Measurements from ENCODE around the gene TBC1D9. TPM values are rescaled to one million over a fixed set of nuclear protein-coding genes. Genes with fewer than 3 reads are reported as not detected.

The TBC1D9 gene
- total and polyA plus RNA-seq, 2 experiments from 2014 or later, result 4.4 to 14.4 TPM

DNA sequence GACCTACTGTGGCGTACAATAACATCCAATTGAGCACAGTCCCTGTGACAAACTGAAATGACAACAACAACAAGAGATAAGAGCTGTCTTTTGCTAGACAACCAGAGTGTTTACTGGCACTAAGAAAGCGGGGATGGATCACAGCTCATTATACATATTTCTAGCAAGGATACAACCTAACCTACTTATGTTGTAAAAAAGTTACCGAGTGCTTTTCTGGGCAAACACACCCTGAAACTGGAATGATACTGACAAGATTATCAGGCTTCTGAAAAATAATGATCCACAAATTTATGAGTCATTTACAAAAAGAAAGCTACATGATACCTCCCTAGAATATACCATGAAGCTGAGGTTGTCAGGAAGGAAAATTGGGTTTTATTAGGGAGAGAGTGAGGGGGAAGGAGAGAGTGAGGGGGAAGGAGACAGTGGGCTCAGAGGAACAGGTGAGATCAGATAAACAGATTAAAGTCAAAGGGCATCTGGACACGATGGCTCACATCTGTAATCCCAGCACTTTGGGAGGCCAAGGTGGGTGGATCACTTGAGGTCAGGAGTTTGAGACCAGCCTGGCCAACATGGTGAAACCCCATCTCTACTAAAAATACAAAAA lies 20.3 kb downstream of the TBC1D9 start:
- no peak overlapping the region for H3K9ac ChIP-seq
- H3K79me2 ChIP-seq (ENCODE audit: insufficient read depth), result peaks cover 73% of the 10 kb centered on the region
- no peaks in the 10 kb centered on the region for H3K36me3 ChIP-seq (ENCODE audit: low read depth)

DNA sequence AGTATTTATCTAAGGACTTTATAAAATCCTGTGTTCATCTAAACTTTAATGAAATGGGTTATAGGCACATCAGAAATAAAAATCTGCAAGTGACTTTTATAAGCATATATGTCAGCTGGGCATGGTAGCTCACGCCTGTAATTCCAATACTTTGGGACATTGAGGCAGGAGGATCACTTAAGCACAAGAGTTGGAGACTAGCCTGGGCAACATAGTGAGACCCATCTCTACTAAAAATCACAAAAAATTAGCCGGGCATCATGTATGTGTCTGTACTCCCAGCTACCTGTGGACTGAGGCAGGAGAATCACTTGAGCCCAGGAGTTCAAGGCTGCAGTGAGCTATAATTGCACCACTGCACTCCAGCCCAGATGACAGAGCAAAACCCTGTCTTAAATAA lies 20.9 kb downstream of the TBC1D9 start:
- H3K36me3 ChIP-seq (ENCODE audit: low read depth), result no peaks in the 10 kb centered on the region
- H3K79me2 ChIP-seq (ENCODE audit: insufficient read depth), result peaks cover 68% of the 10 kb centered on the region
- H3K9me3 ChIP-seq (ENCODE audit: low read depth), result no peaks in the 10 kb centered on the region
- H3K9ac ChIP-seq, result no peak overlapping the region
- no peak overlapping the region for H3K4me3 ChIP-seq
- in situ Hi-C loops (cut with MboI), result no loop called here
- DNase-seq, result no peak
- no peak overlapping the region for H2AFZ ChIP-seq
- TF ChIP-seq EZH2 (IDR thresholded peaks at IDR 0.05; ENCODE audit: insufficient read depth, poor library complexity, severe bottlenecking) (no peak), EZH2phosphoT487 (IDR thresholded peaks at IDR 0.05; ENCODE audit: insufficient read depth, low read depth) (no peak)
- H3F3A ChIP-seq (ENCODE audit: insufficient read depth), result no peaks in the 10 kb centered on the region
- no peak overlapping the region for H3K4me2 ChIP-seq (ENCODE audit: unreplicated experiment)
- no peaks in the 10 kb centered on the region for H3K27me3 ChIP-seq (replicated peaks; ENCODE audit: insufficient read depth)
- no peaks in the 10 kb centered on the region for H4K20me1 ChIP-seq (ENCODE audit: insufficient read depth)
- peaks cover 16% of the 10 kb centered on the region for H3K4me1 ChIP-seq (ENCODE audit: insufficient read depth)
- no peaks in the 10 kb centered on the region for H3K9me2 ChIP-seq (ENCODE audit: insufficient read depth)
- 93 to 99% methylated on average over 2 of the region's 2 CpGs for WGBS, 2 experiments (ENCODE audit: low coverage in 1 of 2, low lambda C conversion rate in 2 of 2, missing lambda C conversion rate in 2 of 2)
- H3K27ac ChIP-seq, result no peak overlapping the region

More for the DNA sequence above, 20.3 kb downstream of the TBC1D9 start:
- no peak overlapping the region for H3K4me2 ChIP-seq (ENCODE audit: unreplicated experiment)
- no peak overlapping the region for H3K4me3 ChIP-seq
- no peak overlapping the region for H2AFZ ChIP-seq
- no peaks in the 10 kb centered on the region for H3K9me3 ChIP-seq (ENCODE audit: low read depth)
- in situ Hi-C loops (cut with MboI), result no loop called here
- H4K20me1 ChIP-seq (ENCODE audit: insufficient read depth), result no peaks in the 10 kb centered on the region
- DNase-seq, result no peak
- no peak overlapping the region for H3K27ac ChIP-seq
- no peaks in the 10 kb centered on the region for H3F3A ChIP-seq (ENCODE audit: insufficient read depth)
- peaks cover 17% of the 10 kb centered on the region for H3K4me1 ChIP-seq (ENCODE audit: insufficient read depth)
- WGBS, 2 experiments (ENCODE audit: low coverage in 1 of 2, low lambda C conversion rate in 2 of 2, missing lambda C conversion rate in 2 of 2), result 87 to 92% methylated on average over 4 of the region's 4 CpGs
- no peaks in the 10 kb centered on the region for H3K27me3 ChIP-seq (replicated peaks; ENCODE audit: insufficient read depth)
- no peaks in the 10 kb centered on the region for H3K9me2 ChIP-seq (ENCODE audit: insufficient read depth)
- TF ChIP-seq EZH2phosphoT487 (IDR thresholded peaks at IDR 0.05; ENCODE audit: insufficient read depth, low read depth) (no peak), EZH2 (IDR thresholded peaks at IDR 0.05; ENCODE audit: insufficient read depth, poor library complexity, severe bottlenecking) (no peak)

DNA sequence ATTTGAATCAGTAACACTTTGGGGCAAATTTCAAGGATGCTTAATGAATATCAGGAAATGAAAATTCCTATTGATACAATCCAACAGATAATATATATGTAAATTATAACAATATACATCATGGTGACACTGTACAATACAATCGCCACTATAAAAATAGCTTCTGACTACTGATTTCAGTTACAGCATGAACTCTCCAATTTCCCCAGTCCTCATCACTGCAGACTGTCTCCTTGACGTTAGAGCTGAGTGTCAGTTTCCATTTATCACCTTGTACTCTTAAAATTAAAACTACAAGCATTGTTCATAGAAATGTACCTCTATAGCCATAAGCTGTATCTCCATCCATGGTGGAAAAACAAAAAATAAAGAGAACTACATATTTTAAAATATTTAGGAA lies 23.4 kb downstream of the TBC1D9 start:
- TF ChIP-seq EZH2 (IDR thresholded peaks at IDR 0.05; ENCODE audit: insufficient read depth, poor library complexity, severe bottlenecking) (no peak), EZH2phosphoT487 (IDR thresholded peaks at IDR 0.05; ENCODE audit: insufficient read depth, low read depth) (no peak)
- 58 to 62% methylated on average over 2 of the region's 2 CpGs for WGBS, 2 experiments (ENCODE audit: low coverage in 1 of 2, low lambda C conversion rate in 2 of 2, missing lambda C conversion rate in 2 of 2)

DNA sequence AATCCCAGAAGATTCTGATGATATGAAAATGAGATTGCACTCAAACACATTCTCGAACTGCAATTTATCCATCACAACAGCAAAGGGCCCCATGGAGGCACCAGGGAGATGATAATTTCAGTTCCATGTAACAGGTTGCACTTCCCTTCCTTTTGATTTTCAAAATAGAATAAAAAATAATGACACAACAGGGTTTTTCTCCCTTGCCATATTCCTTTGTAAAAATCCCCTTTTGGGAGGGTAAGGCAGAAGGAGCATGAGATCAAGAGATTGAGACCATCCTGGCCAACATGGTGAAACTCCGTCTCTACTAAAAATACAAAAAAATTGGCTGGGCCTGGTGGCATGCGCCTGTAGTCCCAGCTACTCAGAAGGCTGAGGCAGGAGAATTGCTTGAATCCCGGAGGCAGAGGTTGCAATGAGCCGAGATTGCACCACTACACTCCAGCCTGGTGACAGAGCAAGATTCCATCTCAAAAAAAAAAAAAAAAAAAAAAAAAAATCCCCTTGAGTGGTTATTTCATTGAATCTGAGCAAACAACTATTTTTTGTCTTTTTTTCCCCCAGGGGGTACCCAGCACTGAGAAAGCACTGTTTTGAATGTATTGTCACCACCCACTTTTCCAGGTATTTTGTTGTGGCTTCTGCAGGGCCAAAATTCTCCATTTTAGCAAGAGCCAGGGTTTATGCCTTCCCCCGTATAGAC lies 26.7 kb downstream of the TBC1D9 start:
- Histone ChIP-seq H3K4me2 (ENCODE audit: unreplicated experiment) (no peak overlapping the region), H3K4me1 (ENCODE audit: insufficient read depth) (peaks cover 21% of the 10 kb centered on the region), H3K27me3 (replicated peaks; ENCODE audit: insufficient read depth) (no peaks in the 10 kb centered on the region), H2AFZ (no peak overlapping the region), H3K4me3 (no peak overlapping the region), H3K9ac (no peak overlapping the region), H4K20me1 (ENCODE audit: insufficient read depth) (no peaks in the 10 kb centered on the region), H3F3A (ENCODE audit: insufficient read depth) (peaks cover 13% of the 10 kb centered on the region), H3K9me2 (ENCODE audit: insufficient read depth) (no peaks in the 10 kb centered on the region), H3K9me3 (ENCODE audit: low read depth) (no peaks in the 10 kb centered on the region), H3K36me3 (ENCODE audit: low read depth) (no peaks in the 10 kb centered on the region), H3K79me2 (ENCODE audit: insufficient read depth) (peaks cover 67% of the 10 kb centered on the region), H3K27ac (no peak overlapping the region)
- in situ Hi-C loops (cut with MboI), result no loop called here
- no peak for DNase-seq
- 92% methylated on average over 6 of the region's 6 CpGs for WGBS, 2 experiments (ENCODE audit: low coverage in 1 of 2, low lambda C conversion rate in 2 of 2, missing lambda C conversion rate in 2 of 2)
- TF ChIP-seq EZH2phosphoT487 (IDR thresholded peaks at IDR 0.05; ENCODE audit: insufficient read depth, low read depth) (no peak), EZH2 (IDR thresholded peaks at IDR 0.05; ENCODE audit: insufficient read depth, poor library complexity, severe bottlenecking) (no peak)

More for the DNA sequence above, 23.4 kb downstream of the TBC1D9 start:
- H3K27ac ChIP-seq, result no peak overlapping the region
- peaks cover 19% of the 10 kb centered on the region for H3K4me1 ChIP-seq (ENCODE audit: insufficient read depth)
- no peak overlapping the region for H3K4me2 ChIP-seq (ENCODE audit: unreplicated experiment)
- H3K9me3 ChIP-seq (ENCODE audit: low read depth), result no peaks in the 10 kb centered on the region
- DNase-seq, result no peak
- no peaks in the 10 kb centered on the region for H3K36me3 ChIP-seq (ENCODE audit: low read depth)
- no peaks in the 10 kb centered on the region for H3K9me2 ChIP-seq (ENCODE audit: insufficient read depth)
- peaks cover 58% of the 10 kb centered on the region for H3K79me2 ChIP-seq (ENCODE audit: insufficient read depth)
- 0 out of 2 replicates have a peak, but pooled peaks cover 3% of the 10 kb centered on the region for H3F3A ChIP-seq (ENCODE audit: insufficient read depth)
- H3K4me3 ChIP-seq, result no peak overlapping the region
- no peak overlapping the region for H3K9ac ChIP-seq
- H3K27me3 ChIP-seq (replicated peaks; ENCODE audit: insufficient read depth), result no peaks in the 10 kb centered on the region
- in situ Hi-C loops (cut with MboI), result no loop called here
- H2AFZ ChIP-seq, result no peak overlapping the region
- no peaks in the 10 kb centered on the region for H4K20me1 ChIP-seq (ENCODE audit: insufficient read depth)

Measured in GM23248 (cell line).